Loucy (cell line): ENCODE results near the gene RITA1.

Source experiments
- H2AFZ ChIP-seq: fragments of 200-600 bp; sonication (generic); 2 replicates; pipeline ENCODE4 v1.6.0; 2016; ENCODE audit warnings: antibody characterized with exemption, mild to moderate bottlenecking, low read length, moderate library complexity
- H3F3A ChIP-seq: fragments of 200-600 bp; 2 replicates; pipeline ENCODE4 v1.6.0; 2016; ENCODE audit warnings: antibody characterized with exemption, low read depth, mild to moderate bottlenecking
- H3K27me3 ChIP-seq: fragments of 200-600 bp; sonication (generic); 2 replicates; pipeline ENCODE4 v1.6.1; 2014; ENCODE audit warnings: low read length, mild to moderate bottlenecking; ENCODE audit not compliant: insufficient read depth, poor library complexity, severe bottlenecking
- H3K36me3 ChIP-seq: fragments of 200-600 bp; sonication (generic); 2 replicates; pipeline ENCODE4 v1.6.1; 2016; ENCODE audit warnings: low read length; ENCODE audit not compliant: insufficient read depth
- H3K4me1 ChIP-seq: fragments of 200-600 bp; sonication (generic); 2 replicates; pipeline ENCODE4 v1.5.1; 2014; ENCODE audit warnings: low read length, mild to moderate bottlenecking; ENCODE audit not compliant: insufficient read depth, poor library complexity, severe bottlenecking
- H3K4me2 ChIP-seq: fragments of 200-600 bp; sonication (generic); 2 replicates; pipeline ENCODE4 v1.6.0; 2014; ENCODE audit warnings: antibody characterized with exemption, low read length, low read depth, mild to moderate bottlenecking; ENCODE audit not compliant: poor library complexity, severe bottlenecking
- H3K4me3 ChIP-seq: fragments of 200-600 bp; sonication (generic); 2 replicates; pipeline ENCODE4 v1.5.1; 2014; ENCODE audit warnings: low read length, mild to moderate bottlenecking, mixed read lengths; ENCODE audit not compliant: poor library complexity, severe bottlenecking
- H3K79me2 ChIP-seq: fragments of 200-600 bp; sonication (generic); 2 replicates; pipeline ENCODE4 v1.6.1; 2014; ENCODE audit warnings: low read length; ENCODE audit not compliant: insufficient read depth
- H3K9ac ChIP-seq: fragments of 200-600 bp; sonication (generic); 2 replicates; pipeline ENCODE4 v1.6.0; 2014; ENCODE audit warnings: mild to moderate bottlenecking, low read depth, low read length, moderate library complexity; ENCODE audit not compliant: poor library complexity, severe bottlenecking
- H3K9me2 ChIP-seq: fragments of 200-600 bp; sonication (generic); replicated peaks from 2 replicates; pipeline ENCODE4 v1.6.1; 2016; ENCODE audit warnings: low read depth, low read length, mixed read lengths
- H3K9me3 ChIP-seq: fragments of 200-600 bp; sonication (generic); 2 replicates; pipeline ENCODE4 v1.6.1; 2014; ENCODE audit warnings: mild to moderate bottlenecking, antibody characterized with exemption, low read length, low read depth; ENCODE audit not compliant: insufficient read depth
- H4K20me1 ChIP-seq: fragments of 200-600 bp; sonication (generic); 2 replicates; pipeline ENCODE4 v1.6.0; 2014; ENCODE audit warnings: antibody characterized with exemption, low read length, mild to moderate bottlenecking; ENCODE audit not compliant: insufficient read depth, poor library complexity, severe bottlenecking
- EZH2phosphoT487 ChIP-seq: fragments of 200-600 bp; IDR thresholded peaks from 2 replicates; pipeline ENCODE4 v1.6.1; 2018; ENCODE audit warnings: antibody characterized with exemption, mild to moderate bottlenecking, moderate library complexity, borderline replicate concordance
- TF ChIP-seq, protein P1 (sequence below): fragments of 200-600 bp; sonication (generic); conservative IDR thresholded peaks from 2 replicates; pipeline ENCODE4 v1.5.1; 2014; ENCODE audit warnings: mild to moderate bottlenecking, antibody characterized with exemption, low read length

The RITA1 gene

GRCh38 chr12:113163030-113163360 lies 22.5 kb upstream of the RITA1 start:
- TF ChIP-seq, protein P1, sequence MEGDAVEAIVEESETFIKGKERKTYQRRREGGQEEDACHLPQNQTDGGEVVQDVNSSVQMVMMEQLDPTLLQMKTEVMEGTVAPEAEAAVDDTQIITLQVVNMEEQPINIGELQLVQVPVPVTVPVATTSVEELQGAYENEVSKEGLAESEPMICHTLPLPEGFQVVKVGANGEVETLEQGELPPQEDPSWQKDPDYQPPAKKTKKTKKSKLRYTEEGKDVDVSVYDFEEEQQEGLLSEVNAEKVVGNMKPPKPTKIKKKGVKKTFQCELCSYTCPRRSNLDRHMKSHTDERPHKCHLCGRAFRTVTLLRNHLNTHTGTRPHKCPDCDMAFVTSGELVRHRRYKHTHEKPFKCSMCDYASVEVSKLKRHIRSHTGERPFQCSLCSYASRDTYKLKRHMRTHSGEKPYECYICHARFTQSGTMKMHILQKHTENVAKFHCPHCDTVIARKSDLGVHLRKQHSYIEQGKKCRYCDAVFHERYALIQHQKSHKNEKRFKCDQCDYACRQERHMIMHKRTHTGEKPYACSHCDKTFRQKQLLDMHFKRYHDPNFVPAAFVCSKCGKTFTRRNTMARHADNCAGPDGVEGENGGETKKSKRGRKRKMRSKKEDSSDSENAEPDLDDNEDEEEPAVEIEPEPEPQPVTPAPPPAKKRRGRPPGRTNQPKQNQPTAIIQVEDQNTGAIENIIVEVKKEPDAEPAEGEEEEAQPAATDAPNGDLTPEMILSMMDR, result no peak
- no peak for TF ChIP-seq EZH2phosphoT487
- peaks cover 91% of the 10 kb centered on the region; the same call in 1 of the 2 replicates for H3K36me3 ChIP-seq
- no peaks in the 10 kb centered on the region for H4K20me1 ChIP-seq
- H3K9me2 ChIP-seq, result no peaks in the 10 kb centered on the region
- H3K4me1 ChIP-seq, result no peaks in the 10 kb centered on the region
- no peak overlapping the region for H3K9ac ChIP-seq
- no peaks in the 10 kb centered on the region for H3K27me3 ChIP-seq
- no peaks in the 10 kb centered on the region for H3K9me3 ChIP-seq
- H3F3A ChIP-seq, result no peaks in the 10 kb centered on the region
- H3K4me3 ChIP-seq, result no peak overlapping the region
- H2AFZ ChIP-seq, result no peak overlapping the region
- no peak overlapping the region for H3K4me2 ChIP-seq
- H3K79me2 ChIP-seq, result no peaks in the 10 kb centered on the region

- H3K9ac ChIP-seq, result no peak overlapping the region
- H3K27me3 ChIP-seq, result no peaks in the 10 kb centered on the region
- peaks cover 88% of the 10 kb centered on the region; the same call in 1 of the 2 replicates for H3K36me3 ChIP-seq
- H3K9me2 ChIP-seq, result no peaks in the 10 kb centered on the region
- TF ChIP-seq, protein P1, result no peak
- TF ChIP-seq EZH2phosphoT487, result no peak
- no peak overlapping the region for H2AFZ ChIP-seq
- no peaks in the 10 kb centered on the region for H3F3A ChIP-seq
- H3K79me2 ChIP-seq, result no peaks in the 10 kb centered on the region
- no peaks in the 10 kb centered on the region for H3K9me3 ChIP-seq
- H4K20me1 ChIP-seq, result no peaks in the 10 kb centered on the region
- H3K4me3 ChIP-seq, result no peak overlapping the region
- H3K4me2 ChIP-seq, result no peak overlapping the region
- H3K4me1 ChIP-seq, result no peaks in the 10 kb centered on the region
Observed at GRCh38 chr12:113164014-113164413, 21.5 kb upstream of the RITA1 start.

DNA sequence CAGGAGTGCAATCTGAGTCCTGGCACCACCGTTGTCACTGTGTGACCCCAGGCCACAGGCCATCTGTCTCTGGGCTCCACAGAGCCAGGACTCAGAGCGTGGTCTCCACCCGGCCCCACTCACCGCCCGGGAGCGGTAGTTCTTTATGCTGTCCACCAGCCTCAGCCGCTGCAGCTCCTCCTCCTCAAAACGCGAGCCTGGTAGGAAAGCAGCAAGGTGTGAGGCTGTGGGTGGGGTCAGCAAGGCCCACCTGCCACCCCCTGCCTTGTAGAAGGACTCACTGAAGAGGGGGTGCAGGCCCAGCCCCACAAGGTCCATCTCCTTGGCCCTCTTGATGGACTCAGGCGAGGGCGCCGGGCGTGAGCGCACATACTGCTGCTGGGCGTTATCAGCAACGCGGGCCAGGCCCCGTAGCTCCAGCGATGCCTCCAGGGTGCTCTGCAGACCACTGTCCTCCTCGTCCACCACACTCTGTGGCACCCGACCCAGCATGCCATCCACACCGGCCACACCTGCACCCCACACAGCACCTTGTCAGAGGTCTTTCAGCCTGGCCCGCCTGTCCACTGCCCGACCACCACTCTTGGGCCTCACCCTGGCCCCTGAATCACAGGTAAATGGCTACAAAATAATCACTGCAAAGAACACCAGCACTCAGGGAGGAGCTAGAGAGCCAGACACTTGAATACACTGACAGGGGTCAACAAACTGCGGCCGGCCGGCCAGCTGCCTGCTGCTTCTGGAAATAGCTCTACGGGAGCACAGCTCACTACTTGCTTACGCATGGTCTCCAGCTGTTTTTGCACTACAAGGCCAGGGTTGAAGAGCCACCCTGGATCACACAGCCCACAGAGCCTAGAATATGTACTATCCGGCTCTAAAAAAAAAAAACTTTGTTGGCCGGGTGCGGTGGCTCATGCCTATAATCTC lies 19.7 kb upstream of the RITA1 start:
- no peaks in the 10 kb centered on the region for H3K9me2 ChIP-seq
- peaks cover 86% of the 10 kb centered on the region; the same call in 1 of the 2 replicates for H3K36me3 ChIP-seq
- H3K9me3 ChIP-seq, result no peaks in the 10 kb centered on the region
- no peak overlapping the region for H2AFZ ChIP-seq
- no peak for TF ChIP-seq EZH2phosphoT487
- TF ChIP-seq, protein P1, result no peak
- H3K4me1 ChIP-seq, result no peaks in the 10 kb centered on the region
- no peak overlapping the region for H3K4me2 ChIP-seq
- no peak overlapping the region for H3K9ac ChIP-seq
- H3F3A ChIP-seq, result no peaks in the 10 kb centered on the region
- no peaks in the 10 kb centered on the region for H4K20me1 ChIP-seq
- no peak overlapping the region for H3K4me3 ChIP-seq
- no peaks in the 10 kb centered on the region for H3K27me3 ChIP-seq
- H3K79me2 ChIP-seq, result no peaks in the 10 kb centered on the region
